H9 (cell line): ENCODE results near the gene RBM4B. TPM values are rescaled to one million over a fixed set of nuclear protein-coding genes. Genes with fewer than 3 reads are reported as not detected.

ENCODE experiments used
- DNase-seq: peaks from one replicate; pipeline ENCODE4 v3.0.0-alpha.2; 2017
- H2AFZ ChIP-seq: one replicate; pipeline ENCODE4 v1.6.1; 2013; ENCODE audit warnings: mild to moderate bottlenecking, low read length, control low read depth, moderate library complexity
- H2AK5ac ChIP-seq: 2 replicates; pipeline ENCODE4 v1.6.1; 2013; ENCODE audit warnings: low read length, control low read depth, mixed read lengths; ENCODE audit not compliant: insufficient read length
- H2BK120ac ChIP-seq: one replicate; pipeline ENCODE4 v1.6.1; 2013; ENCODE audit warnings: low read depth, mild to moderate bottlenecking, low read length, control low read depth, inconsistent platforms; ENCODE audit not compliant: poor library complexity, severe bottlenecking
- H2BK12ac ChIP-seq: 2 replicates; pipeline ENCODE4 v1.6.1; 2013; ENCODE audit warnings: low read length, control low read depth, mixed read lengths, low read depth; ENCODE audit not compliant: insufficient read length
- H2BK15ac ChIP-seq: 2 replicates; pipeline ENCODE4 v1.6.1; 2013; ENCODE audit warnings: low read depth, low read length, control low read depth
- H2BK20ac ChIP-seq: one replicate; pipeline ENCODE4 v1.6.1; 2013; ENCODE audit warnings: low read depth, mild to moderate bottlenecking, low read length, control low read depth, inconsistent platforms; ENCODE audit not compliant: poor library complexity, severe bottlenecking
- H2BK5ac ChIP-seq: 2 replicates; pipeline ENCODE4 v1.6.1; 2013; ENCODE audit warnings: low read length, control low read depth, mixed read lengths; ENCODE audit not compliant: insufficient read length
- H3K14ac ChIP-seq: 2 replicates; pipeline ENCODE4 v1.6.1; 2013; ENCODE audit warnings: low read length, control low read depth; ENCODE audit not compliant: insufficient read depth
- H3K18ac ChIP-seq: 2 replicates; pipeline ENCODE4 v1.6.1; 2013; ENCODE audit warnings: low read depth, mild to moderate bottlenecking, mixed read lengths, low read length, control low read depth; ENCODE audit not compliant: insufficient read length
- H3K23ac ChIP-seq: 2 replicates; pipeline ENCODE4 v1.6.1; 2013; ENCODE audit warnings: low read length, control low read depth, mixed read lengths, low read depth; ENCODE audit not compliant: insufficient read length
- H3K23me2 ChIP-seq: 2 replicates; pipeline ENCODE4 v1.6.1; 2013; ENCODE audit warnings: low read depth, mild to moderate bottlenecking, mixed read lengths, low read length, control low read depth; ENCODE audit not compliant: insufficient read length, poor library complexity, severe bottlenecking
- H3K27ac ChIP-seq: 2 replicates; pipeline ENCODE4 v1.5.1; 2013; ENCODE audit warnings: low read length, control low read depth, mixed read lengths, low read depth; ENCODE audit not compliant: insufficient read length
- H3K27me3 ChIP-seq: 2 replicates; pipeline ENCODE4 v1.6.1; 2013; ENCODE audit warnings: low read length, control low read depth, inconsistent platforms; ENCODE audit not compliant: insufficient read depth
- H3K4ac ChIP-seq: 2 replicates; pipeline ENCODE4 v1.6.1; 2013; ENCODE audit warnings: low read depth, mild to moderate bottlenecking, control low read depth, inconsistent platforms, low read length, moderate library complexity
- H3K4me1 ChIP-seq: 2 replicates; pipeline ENCODE4 v1.6.1; 2013; ENCODE audit warnings: low read length, control low read depth, inconsistent platforms; ENCODE audit not compliant: insufficient read depth
- H3K4me2 ChIP-seq: 2 replicates; pipeline ENCODE4 v1.6.1; 2013; ENCODE audit warnings: low read length, control low read depth, mixed read lengths; ENCODE audit not compliant: insufficient read length, insufficient read depth
- H3K56ac ChIP-seq: 2 replicates; pipeline ENCODE4 v1.6.1; 2013; ENCODE audit warnings: low read depth, mild to moderate bottlenecking, mixed read lengths, low read length, control low read depth; ENCODE audit not compliant: insufficient read length
- H3K79me1 ChIP-seq: 2 replicates; pipeline ENCODE4 v1.6.1; 2013; ENCODE audit warnings: low read depth, mild to moderate bottlenecking, moderate library complexity, low read length, control low read depth, inconsistent platforms; ENCODE audit not compliant: insufficient read depth, poor library complexity, severe bottlenecking
- H3K79me2 ChIP-seq: 2 replicates; pipeline ENCODE4 v1.6.1; 2013; ENCODE audit warnings: low read length, control low read depth, inconsistent platforms; ENCODE audit not compliant: insufficient read depth
- H3K9ac ChIP-seq: 2 replicates; pipeline ENCODE4 v1.6.1; 2013; ENCODE audit warnings: low read length, control low read depth, mixed read lengths; ENCODE audit not compliant: insufficient read length; ENCODE audit errors: extremely low read depth
- H3K9me3 ChIP-seq: one replicate; pipeline ENCODE4 v1.6.1; 2013; ENCODE audit warnings: low read depth, low read length, inconsistent platforms; ENCODE audit not compliant: control insufficient read depth
- H3T11ph ChIP-seq: one replicate; pipeline ENCODE4 v1.6.1; 2013; ENCODE audit warnings: mild to moderate bottlenecking, low read length, control low read depth, inconsistent platforms
- H4K20me1 ChIP-seq: one replicate; pipeline ENCODE4 v1.6.1; 2013; ENCODE audit not compliant: control insufficient read depth, insufficient read length, insufficient read depth
- H4K5ac ChIP-seq: 2 replicates; pipeline ENCODE4 v1.6.1; 2013; ENCODE audit warnings: low read depth, mild to moderate bottlenecking, mixed read lengths, low read length, control low read depth; ENCODE audit not compliant: insufficient read length
- H4K8ac ChIP-seq: replicated peaks from 2 replicates; pipeline ENCODE4 v1.6.1; 2013; ENCODE audit warnings: low read length, control low read depth, mixed read lengths, low read depth; ENCODE audit not compliant: insufficient read length
- H4K91ac ChIP-seq: 2 replicates; pipeline ENCODE4 v1.6.1; 2013; ENCODE audit warnings: low read depth, mild to moderate bottlenecking, moderate library complexity, mixed read lengths, low read length, control low read depth; ENCODE audit not compliant: insufficient read length
- H3K27ac Mint-ChIP-seq, 3 experiments: 2 replicates in 2 of 3; 3 replicates in 1 of 3; pipeline ENCODE4 v1.8.0; 2020 to 2021; ENCODE audit warnings: mixed read lengths in 3 of 3, mild to moderate bottlenecking in 1 of 3, moderate library complexity in 1 of 3
- H3K27me3 Mint-ChIP-seq: 2 replicates; pipeline ENCODE4 v1.8.0; 2021; ENCODE audit warnings: low read depth, mild to moderate bottlenecking, moderate library complexity, mixed read lengths
- H3K36me3 Mint-ChIP-seq, 3 experiments: 2 replicates in 2 of 3; 3 replicates in 1 of 3; pipeline ENCODE4 v1.8.0; 2020 to 2021; ENCODE audit warnings: low read depth in 3 of 3, mixed read lengths in 3 of 3; ENCODE audit not compliant: insufficient read depth in 1 of 3
- H3K4me1 Mint-ChIP-seq, 2 experiments: 2 replicates each; pipeline ENCODE4 v1.8.0; 2020; ENCODE audit warnings: mixed read lengths in 2 of 2
- H3K4me3 Mint-ChIP-seq, 2 experiments: 2 replicates in 1 of 2; 3 replicates in 1 of 2; pipeline ENCODE4 v1.8.0; 2020 to 2021; ENCODE audit warnings: mild to moderate bottlenecking in 2 of 2, mixed read lengths in 2 of 2, moderate library complexity in 1 of 2
- H3K9me3 Mint-ChIP-seq, 2 experiments: 2 replicates in 1 of 2; 3 replicates in 1 of 2; pipeline ENCODE4 v1.8.0; 2020; ENCODE audit warnings: mild to moderate bottlenecking in 2 of 2, mixed read lengths in 2 of 2, moderate library complexity in 1 of 2
- CTCF ChIP-seq: fragments of 200-600 bp; sonication (generic); conservative IDR thresholded peaks from 3 replicates; pipeline ENCODE4 v1.8.0; 2021; ENCODE audit warnings: antibody characterized with exemption, mild to moderate bottlenecking
- WGBS: extraction: QIAGEN DNeasy Blood & Tissue Kit; methylation state at CpG from one replicate; pipeline ENCODE4 v1.1.7; 2013; ENCODE audit warnings: missing lambda C conversion rate, low lambda C conversion rate, mixed read lengths; ENCODE audit not compliant: insufficient read length; ENCODE audit errors: extremely low coverage; 5-methylcytosine and 5-hydroxymethylcytosine counted together
- total RNA-seq: library from RNA; stranded (reverse); gene quantifications from 2 replicates; pipeline ENCODE4 v1.2.1, GENCODE V29; 2021

Gene RBM4B
- total RNA-seq, 1 experiment from 2014 or later = 34.0 TPM

- H3K9ac ChIP-seq = no peak overlapping the region
- no peak overlapping the region for H2BK5ac ChIP-seq
- H3K23me2 ChIP-seq = no peaks in the 10 kb centered on the region
- no peak overlapping the region for H2BK20ac ChIP-seq
- H4K20me1 ChIP-seq = no peaks in the 10 kb centered on the region
- H2BK15ac ChIP-seq = no peak overlapping the region
- no peak overlapping the region for H3K14ac ChIP-seq
- H3K18ac ChIP-seq = no peak overlapping the region
- no peak overlapping the region for H3K4me3 Mint-ChIP-seq
- H3K79me1 ChIP-seq = no peaks in the 10 kb centered on the region
- no peaks in the 10 kb centered on the region for H3K27me3 ChIP-seq
- no CpG with 5 or more reads among the region's 8 CpGs for WGBS
- no peak overlapping the region for H3K27ac ChIP-seq
- no peak overlapping the region for H3K23ac ChIP-seq
- no peak for DNase-seq
- no peak overlapping the region for H2AFZ ChIP-seq
- no peak overlapping the region for H3K56ac ChIP-seq
- no peak for TF ChIP-seq CTCF
- no peak overlapping the region for H3K4me2 ChIP-seq
- H3K9me3 ChIP-seq = no peaks in the 10 kb centered on the region
- H3K4me1 Mint-ChIP-seq = peaks cover 6% of the 10 kb centered on the region in 2 experiments
- no peak overlapping the region for H4K91ac ChIP-seq
- no peak overlapping the region for H2AK5ac ChIP-seq
- no peaks in the 10 kb centered on the region for H3K9me3 Mint-ChIP-seq
- H2BK120ac ChIP-seq = no peak overlapping the region
- no peak overlapping the region for H3T11ph ChIP-seq
- no peaks in the 10 kb centered on the region for H3K4me1 ChIP-seq
- no peaks in the 10 kb centered on the region; the same call in 1 of the 2 replicates for H3K27me3 Mint-ChIP-seq
- H3K4ac ChIP-seq = no peak overlapping the region
- no peak overlapping the region for H4K8ac ChIP-seq
- H3K79me2 ChIP-seq = no peaks in the 10 kb centered on the region
- no peak overlapping the region for H2BK12ac ChIP-seq
- peaks cover 11 to 49% (median 48%) of the 10 kb centered on the region in 3 experiments for H3K36me3 Mint-ChIP-seq
- H4K5ac ChIP-seq = no peak overlapping the region
- H3K27ac Mint-ChIP-seq = peak overlapping the region in 1 of 3 experiments; percentile 20; a peak in 3 of 7 replicates
These were observed 6.2 kb upstream of the RBM4B start for GRCh38 chr11:66683877-66684276.
